PC-9 (cell line): Measurements from ENCODE around the gene DSTYK. TPM values are rescaled to one million over a fixed set of nuclear protein-coding genes. Genes with fewer than 3 reads are reported as not detected.
A peak's percentile ranks its signal among the peaks of the same experiment; 100 is the strongest.

Experiments used
- BruUV-seq: library from RNA; stranded (reverse); fragments of 400-500 nt; replicated peaks from 2 replicates; lab custom pipeline; 2021; lab: Mats Ljungman, UMichigan
- CTCF ChIA-PET: fragments of 300-600 bp; sonication (Branson Sonifier 250); formaldehyde crosslinking; loops from one replicate; lab custom pipeline; 2022; ENCODE audit warnings: antibody characterized with exemption; lab: Charles Lee
- POLR2A ChIA-PET: fragments of 300-600 bp; sonication (Branson Sonifier 250); formaldehyde crosslinking; loops from one replicate; lab custom pipeline; 2022; ENCODE audit warnings: antibody characterized with exemption; ENCODE audit not compliant: unreplicated experiment; lab: Charles Lee
- DNase-seq, 2 experiments: peaks; one replicate each; pipeline versions ENCODE4 v3.0.0 to v3.0.0-alpha.2; 2015 to 2022; ENCODE audit warnings: mixed read lengths in 1 of 2
- H2AFZ ChIP-seq: fragments of 200-600 bp; sonication (generic); 2 replicates; pipeline ENCODE4 v1.8.1; 2017; ENCODE audit warnings: antibody characterized with exemption
- H3F3A ChIP-seq: fragments of 200-600 bp; sonication (generic); 2 replicates; pipeline ENCODE4 v1.8.1; 2017; ENCODE audit warnings: antibody characterized with exemption, mild to moderate bottlenecking, low read depth; ENCODE audit not compliant: insufficient read depth
- H3K27ac ChIP-seq: fragments of 200-600 bp; sonication (generic); 2 replicates; pipeline ENCODE4 v1.6.1; 2016; ENCODE audit warnings: mixed run types
- H3K27me3 ChIP-seq: fragments of 200-600 bp; sonication (generic); 2 replicates; pipeline ENCODE4 v1.6.1; 2016; ENCODE audit warnings: low read depth, mixed run types; ENCODE audit not compliant: insufficient read depth
- H3K36me3 ChIP-seq: fragments of 200-600 bp; sonication (generic); 2 replicates; pipeline ENCODE4 v1.6.1; 2016; ENCODE audit warnings: low read depth, mixed run types
- H3K4me1 ChIP-seq: fragments of 200-600 bp; sonication (generic); replicated peaks from 2 replicates; pipeline ENCODE4 v1.6.1; 2016; ENCODE audit warnings: mixed run types; ENCODE audit not compliant: insufficient read depth
- H3K4me2 ChIP-seq: fragments of 200-600 bp; sonication (generic); 2 replicates; pipeline ENCODE4 v1.6.1; 2017; ENCODE audit warnings: mixed run types
- H3K4me3 ChIP-seq: fragments of 200-600 bp; sonication (generic); 2 replicates; pipeline ENCODE4 v1.6.1; 2016; ENCODE audit warnings: mixed run types
- H3K79me2 ChIP-seq: fragments of 200-600 bp; sonication (generic); 2 replicates; pipeline ENCODE4 v1.6.1; 2017; ENCODE audit warnings: low read depth, mixed run types
- H3K9me2 ChIP-seq: fragments of 200-600 bp; sonication (generic); 2 replicates; pipeline ENCODE4 v1.8.1; 2017; ENCODE audit warnings: mild to moderate bottlenecking; ENCODE audit not compliant: insufficient read depth
- H3K9me3 ChIP-seq: fragments of 200-600 bp; sonication (generic); 2 replicates; pipeline ENCODE4 v1.8.1; 2016; ENCODE audit warnings: low read depth; ENCODE audit not compliant: insufficient read depth
- H4K20me1 ChIP-seq: fragments of 200-600 bp; sonication (generic); 2 replicates; pipeline ENCODE4 v1.8.1; 2017; ENCODE audit not compliant: insufficient read depth
- CTCF ChIP-seq: fragments of 200-600 bp; sonication (generic); conservative IDR thresholded peaks from 2 replicates; pipeline ENCODE4 v1.6.1; 2017; ENCODE audit warnings: mixed run types, antibody characterized with exemption, mild to moderate bottlenecking, moderate library complexity
- EZH2 ChIP-seq: fragments of 200-600 bp; sonication (generic); IDR thresholded peaks from 2 replicates; pipeline ENCODE4 v1.8.0; 2017; ENCODE audit warnings: antibody characterized with exemption, low read depth
- intact Hi-C: fragments of 100-400 bp; cut with micrococcal nuclease; formaldehyde crosslinking; loops from one replicate; pipeline ENCODE4 v1.10.0; 2022; ENCODE audit not compliant: unreplicated experiment
- total RNA-seq: library from RNA; stranded (reverse); gene quantifications from 2 replicates; pipeline ENCODE4 v1.2.3, GENCODE V29; 2021

DSTYK gene
- total RNA-seq, 1 experiment from 2014 or later, result 8.1 TPM

- CTCF ChIA-PET, result no interaction called here
- Histone ChIP-seq H3K9me3 (no peaks in the 10 kb centered on the region), H3K4me2 (no peak overlapping the region), H3F3A (peaks cover 17% of the 10 kb centered on the region), H4K20me1 (no peaks in the 10 kb centered on the region), H3K27me3 (no peaks in the 10 kb centered on the region), H3K9me2 (no peaks in the 10 kb centered on the region), H3K4me1 (peaks cover 20% of the 10 kb centered on the region), H3K36me3 (no peaks in the 10 kb centered on the region; the same call in 1 of the 2 replicates), H3K79me2 (no peaks in the 10 kb centered on the region), H3K27ac (no peak overlapping the region), H3K4me3 (no peak overlapping the region), H2AFZ (no peak overlapping the region)
- BruUV-seq, result no TSS peak
- DNase-seq, result no peak
- POLR2A ChIA-PET, result no interaction called here
- intact Hi-C loops, result no loop called here
- TF ChIP-seq CTCF (no peak), EZH2 (no peak)
These were observed 31.7 kb downstream of the DSTYK start for GRCh38 chr1:205179842-205180241.

GRCh38 chr1:205172729-205173366, 38.7 kb downstream of the DSTYK start:
- CTCF ChIA-PET, result interaction anchor here (0.5 to 0.7 kb wide), 2 partner anchors 29 to 621 kb away, joined by 3 to 4 read pairs; no protein-coding TSS in a partner anchor
- peaks cover 29% of the 10 kb centered on the region for H3F3A ChIP-seq
- H3K36me3 ChIP-seq, result no peaks in the 10 kb centered on the region; the same call in 1 of the 2 replicates
- H3K27me3 ChIP-seq, result no peaks in the 10 kb centered on the region
- DNase-seq, result peak; percentile 20 to 89
- no peak overlapping the region for H3K4me2 ChIP-seq
- intact Hi-C loops, result no loop called here
- TF ChIP-seq EZH2 (no peak), CTCF (no peak)
- H4K20me1 ChIP-seq, result no peaks in the 10 kb centered on the region
- H2AFZ ChIP-seq, result no peak overlapping the region
- peaks cover 36% of the 10 kb centered on the region for H3K4me1 ChIP-seq
- no TSS peak for BruUV-seq
- H3K9me2 ChIP-seq, result no peaks in the 10 kb centered on the region
- H3K79me2 ChIP-seq, result no peaks in the 10 kb centered on the region
- no peaks in the 10 kb centered on the region for H3K9me3 ChIP-seq
- POLR2A ChIA-PET, result no interaction called here
- H3K4me3 ChIP-seq, result no peak overlapping the region
- H3K27ac ChIP-seq, result peak overlapping the region; percentile 60

GRCh38 chr1:205171369-205171768, 40.1 kb downstream of the DSTYK start:
- Histone ChIP-seq H3K27me3 (no peaks in the 10 kb centered on the region), H3K27ac (no peak overlapping the region), H3K4me3 (no peak overlapping the region), H3K9me2 (no peaks in the 10 kb centered on the region), H3K36me3 (no peaks in the 10 kb centered on the region), H3F3A (peaks cover 20% of the 10 kb centered on the region), H2AFZ (no peak overlapping the region), H4K20me1 (no peaks in the 10 kb centered on the region), H3K4me1 (peaks cover 30% of the 10 kb centered on the region), H3K79me2 (no peaks in the 10 kb centered on the region), H3K9me3 (no peaks in the 10 kb centered on the region), H3K4me2 (no peak overlapping the region)
- TF ChIP-seq EZH2 (no peak), CTCF (no peak)
- ChIA-PET POLR2A (no interaction called here), CTCF (interaction anchor here (0.7 kb wide), 1 partner anchor 87 kb away, joined by 5 read pairs; no protein-coding TSS in a partner anchor)
- no TSS peak for BruUV-seq
- DNase-seq, result no peak
- intact Hi-C loops, result no loop called here
